NCI-H345 treated with DMSO at 0.1 percent for 48 hours (cell line): ENCODE results near the gene KANK4.
A peak's percentile ranks its signal among the peaks of the same experiment; 100 is the strongest.
"Not testable (repeated sequence)": the region's sequence is repeated elsewhere in the genome, so short reads cannot be mapped to it uniquely, and the experiment has no call there.

Experiments
- DNase-seq: peaks from one replicate; lab custom pipeline; 2025; ENCODE audit not compliant: unreplicated experiment; lab: John Stamatoyannopoulos, UW

Gene KANK4

DNA sequence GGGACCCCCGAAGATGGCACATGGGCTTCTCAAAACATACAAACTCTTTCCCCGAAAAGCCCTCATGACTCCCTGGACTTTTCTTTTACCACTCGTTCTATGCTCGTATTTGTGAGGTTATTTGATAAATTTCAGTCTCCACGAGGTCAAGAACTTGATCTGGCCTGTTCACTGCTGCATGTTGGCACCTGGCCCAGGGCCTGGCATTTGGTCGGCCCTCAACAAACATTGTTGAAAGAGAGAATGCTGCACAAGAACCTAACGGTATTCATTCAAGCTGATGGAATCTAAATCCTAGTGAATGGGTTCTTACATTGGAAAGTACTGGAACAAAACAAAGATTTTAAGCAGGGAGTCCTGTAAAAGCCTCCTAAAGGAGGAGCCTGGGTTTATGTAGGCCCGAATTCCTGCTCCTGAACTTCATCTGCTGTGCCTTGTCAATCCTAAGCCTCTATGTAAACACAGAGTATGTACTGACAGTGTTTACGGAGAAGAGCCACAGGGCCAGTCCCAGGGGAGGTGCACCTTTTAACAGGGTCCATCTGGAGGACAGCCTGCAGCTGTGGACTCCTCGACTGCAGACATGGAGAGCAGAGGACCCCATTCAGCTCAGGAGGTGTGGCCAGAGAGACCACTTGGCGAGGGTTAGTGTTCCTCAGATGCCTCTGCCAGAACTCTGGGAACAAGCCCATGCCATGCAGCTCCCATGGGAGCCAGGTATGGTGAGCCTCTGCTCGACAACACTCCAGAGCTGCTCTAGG lies 77.7 kb downstream of the KANK4 start:
- DNase-seq, result peak; percentile 32

DNA sequence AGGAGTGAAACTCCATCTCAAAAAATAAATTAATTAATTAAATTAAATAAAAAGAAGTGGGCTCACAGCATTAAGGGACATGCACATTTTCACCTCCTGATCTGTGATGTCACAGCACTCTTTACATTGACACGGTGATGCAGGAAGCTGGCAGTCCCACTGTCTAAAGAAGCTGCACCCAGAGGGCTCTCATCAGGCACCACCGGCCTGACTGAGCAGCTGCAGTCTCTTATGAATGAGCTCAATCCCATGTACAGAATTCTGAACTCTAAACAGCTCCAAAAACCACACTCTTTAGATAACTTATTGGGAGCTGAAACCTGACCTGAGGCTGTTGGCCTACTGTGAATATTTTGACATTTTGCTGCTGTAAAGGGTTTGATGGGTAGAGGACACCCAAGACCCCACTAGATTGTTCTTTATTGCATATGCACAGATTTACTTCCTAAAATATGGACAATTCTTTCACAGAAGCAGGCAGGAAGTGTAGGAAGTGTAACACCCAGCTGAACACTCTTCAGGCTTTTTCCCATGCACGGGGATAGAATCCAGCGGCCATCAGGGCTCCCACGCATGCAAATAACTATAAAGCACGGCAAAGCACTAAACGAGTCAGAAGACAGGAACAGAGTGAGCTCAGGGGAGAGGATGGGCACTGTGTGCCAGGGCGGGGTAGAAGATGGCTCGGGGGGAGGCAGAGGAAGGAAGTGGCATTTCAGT lies 78.4 kb downstream of the KANK4 start:
- no peak for DNase-seq

DNA sequence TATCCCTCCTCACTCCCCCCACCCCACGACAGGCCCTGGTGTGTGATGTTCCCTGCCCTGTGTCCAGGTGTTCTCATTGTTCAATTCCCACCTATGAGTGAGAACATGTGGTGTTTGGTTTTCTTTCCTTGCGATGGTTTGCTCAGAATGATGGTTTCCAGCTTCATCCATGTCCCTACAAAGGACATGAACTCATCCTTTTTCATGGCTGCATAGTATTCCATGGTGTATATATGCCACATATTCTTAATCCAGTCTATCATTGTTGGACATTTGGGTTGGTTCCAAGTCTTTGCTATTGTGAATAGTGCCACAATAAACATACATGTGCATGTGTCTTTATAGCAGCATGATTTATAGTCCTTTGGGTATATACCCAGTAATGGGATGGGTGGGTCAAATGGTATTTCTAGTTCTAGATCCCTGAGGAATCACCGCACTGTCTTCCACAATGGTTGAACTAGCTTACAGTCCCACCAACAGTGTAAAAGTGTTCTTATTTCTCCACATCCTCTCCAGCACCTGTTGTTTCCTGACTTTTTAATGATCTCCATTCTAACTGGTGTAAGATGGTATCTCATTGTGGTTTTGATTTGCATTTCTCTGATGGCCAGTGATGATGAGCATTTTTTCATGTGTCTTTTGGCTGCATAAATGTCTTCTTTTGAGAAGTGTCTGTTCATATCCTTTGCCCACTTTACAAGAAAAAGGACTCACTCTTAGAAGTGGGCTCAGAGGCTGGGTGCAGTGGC lies 79.4 kb downstream of the KANK4 start:
- not testable (repeated sequence) for DNase-seq

DNA sequence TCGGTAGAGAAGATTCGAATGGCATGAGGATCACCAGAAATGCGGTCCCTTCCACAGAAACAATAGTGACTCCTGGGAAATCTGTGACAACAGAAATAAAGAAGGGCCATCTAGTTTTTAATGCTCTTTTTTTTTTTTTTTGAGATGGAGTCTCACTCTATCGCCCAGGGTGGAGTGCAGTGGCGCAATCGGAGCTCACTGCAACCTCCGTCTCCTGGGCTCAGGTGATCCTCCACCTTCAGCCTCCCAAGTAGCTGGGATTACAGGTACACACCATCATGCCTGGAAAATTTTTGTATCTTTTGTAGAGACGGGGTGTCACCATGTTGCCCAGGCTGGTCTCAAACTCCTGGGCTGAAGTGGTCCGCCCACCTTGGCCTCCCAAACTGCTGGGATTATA lies 80.7 kb downstream of the KANK4 start:
- no peak for DNase-seq

DNA sequence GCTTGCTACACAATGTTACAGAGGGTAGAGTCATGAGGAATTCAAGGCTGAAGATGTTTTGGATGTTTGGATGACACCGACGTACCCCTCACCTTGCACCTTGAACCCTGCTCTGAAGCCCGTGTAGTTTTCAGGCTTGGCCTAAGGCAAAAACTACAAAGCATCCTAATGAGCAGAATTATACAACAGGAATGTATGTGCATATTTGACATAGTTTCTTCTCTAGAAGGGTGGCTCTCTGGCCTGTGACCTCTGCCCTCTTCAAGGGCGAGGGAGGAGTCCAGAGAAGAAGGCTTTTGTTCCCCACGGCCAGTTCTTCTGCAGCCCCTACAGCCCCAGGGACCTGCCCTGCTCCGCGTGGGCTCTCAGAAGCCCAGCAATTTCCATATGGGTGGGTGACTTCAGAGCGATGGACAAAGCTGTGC lies 81.3 kb downstream of the KANK4 start:
- no peak for DNase-seq

DNA sequence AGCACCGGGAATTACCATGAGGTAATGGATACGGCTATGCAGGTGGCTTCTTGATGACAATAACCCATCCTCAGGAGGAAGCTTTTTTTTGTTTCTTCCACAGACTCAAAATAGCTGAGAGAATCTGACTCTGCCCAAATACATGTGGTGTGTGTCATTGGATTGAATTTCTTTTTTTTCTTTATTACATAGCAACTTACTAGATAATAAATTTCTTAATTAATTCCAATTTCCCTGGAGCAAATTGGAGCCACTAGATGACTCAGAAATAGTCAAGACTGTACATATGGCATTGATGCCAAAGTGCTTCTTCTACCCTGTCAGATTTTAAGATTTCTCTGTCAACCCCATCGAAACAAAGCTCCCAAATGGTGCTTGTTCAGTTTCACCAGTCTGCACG lies 81.9 kb downstream of the KANK4 start:
- DNase-seq, result no peak

DNA sequence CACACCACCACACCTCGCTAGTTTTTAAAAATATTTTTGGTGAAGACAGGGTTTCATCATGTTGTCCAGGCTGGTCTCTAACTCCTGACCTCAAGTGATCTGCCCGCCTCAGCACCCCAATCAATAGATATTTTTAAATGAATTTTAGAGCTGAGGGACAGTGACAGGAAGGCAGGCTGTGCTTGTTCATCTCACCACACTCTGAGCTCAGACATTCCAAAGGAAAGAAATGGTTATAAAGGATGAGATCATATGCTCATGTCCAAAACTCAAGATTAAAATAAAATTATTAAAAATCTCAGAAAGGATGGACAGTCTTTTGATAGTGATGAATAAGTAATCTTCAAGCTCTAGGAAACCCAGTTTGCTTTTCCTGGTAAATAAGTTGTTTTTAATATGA lies 83.7 kb downstream of the KANK4 start:
- no peak for DNase-seq

DNA sequence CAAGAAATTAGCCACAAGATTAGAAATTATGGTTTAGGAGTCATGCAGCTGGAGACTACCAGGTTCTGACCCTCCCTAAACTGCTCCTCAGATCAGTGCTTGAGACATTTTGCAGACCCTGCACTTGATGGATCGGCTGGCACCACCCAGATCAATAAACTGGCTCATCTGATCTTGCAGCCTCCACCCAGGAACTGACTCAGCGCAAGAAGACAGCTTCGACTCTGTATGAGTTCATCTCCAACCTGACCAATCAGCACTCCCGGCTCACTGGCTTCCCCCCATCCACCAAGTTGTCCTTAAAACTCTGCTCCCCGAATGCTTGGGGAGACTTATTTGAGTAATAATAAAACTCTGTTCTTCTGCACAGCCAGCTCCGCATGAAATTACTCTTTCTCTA lies 84.5 kb downstream of the KANK4 start:
- DNase-seq, result no peak

DNA sequence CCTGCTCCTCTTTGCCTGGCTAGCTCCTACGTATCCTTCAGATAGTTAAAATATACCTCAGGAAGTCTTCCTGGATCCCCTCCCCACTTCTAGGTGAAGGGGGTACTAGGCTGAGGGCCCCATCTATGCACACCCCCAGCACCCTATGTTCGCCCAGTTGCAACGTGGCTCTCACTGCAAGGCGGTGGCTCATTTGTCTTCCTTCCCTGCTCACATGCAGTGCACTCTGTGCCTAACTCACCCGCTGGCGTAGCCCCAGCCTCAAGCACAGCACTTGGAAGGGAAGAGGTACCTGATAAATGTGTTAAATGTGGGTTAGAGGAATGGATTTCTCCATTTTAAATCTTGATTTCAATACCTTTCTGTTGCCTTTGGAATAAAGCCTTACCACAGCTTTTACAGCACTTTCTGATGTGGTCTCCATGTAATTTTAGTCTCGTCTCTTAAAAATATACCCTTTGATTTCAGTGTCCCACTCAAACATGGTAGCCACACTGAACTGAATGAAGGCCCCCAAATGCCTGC lies 85.2 kb downstream of the KANK4 start:
- DNase-seq, result no peak

DNA sequence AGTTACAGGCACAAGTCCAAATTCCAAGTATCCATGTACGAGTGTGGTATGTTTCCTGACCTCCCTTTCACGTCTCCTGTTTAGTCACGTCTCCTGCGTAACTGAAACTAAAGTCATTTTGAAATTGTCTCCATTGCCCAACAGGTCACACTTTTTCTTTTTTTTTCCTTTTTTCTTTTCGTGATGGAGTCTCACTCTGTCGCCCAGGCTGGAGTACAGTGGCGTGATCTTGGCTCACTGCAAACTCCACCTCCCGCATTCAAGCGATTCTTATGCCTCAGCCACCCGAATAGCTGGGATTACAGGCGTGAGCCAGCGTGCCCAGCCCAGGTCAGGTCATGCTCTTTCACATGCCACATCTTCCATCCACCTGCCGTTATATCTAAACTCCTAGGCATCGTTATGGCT lies 86.4 kb downstream of the KANK4 start:
- DNase-seq, result no peak

DNA sequence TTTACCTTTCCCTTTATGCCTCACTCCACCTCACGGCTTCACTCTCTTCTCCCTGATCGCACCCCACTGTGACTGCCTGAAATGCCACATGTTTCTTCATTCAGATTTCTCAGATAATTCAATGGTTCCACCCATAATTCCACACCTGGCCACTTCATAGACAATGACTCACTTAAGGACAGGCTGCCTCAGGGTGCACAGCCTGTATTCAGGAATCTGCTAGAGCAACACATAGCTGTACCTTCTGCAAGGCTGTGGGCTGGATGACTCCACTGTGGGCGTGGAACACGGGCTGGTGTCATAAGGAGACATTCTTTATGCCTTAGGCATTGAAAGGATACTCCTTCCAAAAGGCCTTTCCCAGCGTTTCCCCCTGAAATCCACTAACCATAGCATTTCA lies 88.5 kb downstream of the KANK4 start:
- peak; percentile 36 for DNase-seq

DNA sequence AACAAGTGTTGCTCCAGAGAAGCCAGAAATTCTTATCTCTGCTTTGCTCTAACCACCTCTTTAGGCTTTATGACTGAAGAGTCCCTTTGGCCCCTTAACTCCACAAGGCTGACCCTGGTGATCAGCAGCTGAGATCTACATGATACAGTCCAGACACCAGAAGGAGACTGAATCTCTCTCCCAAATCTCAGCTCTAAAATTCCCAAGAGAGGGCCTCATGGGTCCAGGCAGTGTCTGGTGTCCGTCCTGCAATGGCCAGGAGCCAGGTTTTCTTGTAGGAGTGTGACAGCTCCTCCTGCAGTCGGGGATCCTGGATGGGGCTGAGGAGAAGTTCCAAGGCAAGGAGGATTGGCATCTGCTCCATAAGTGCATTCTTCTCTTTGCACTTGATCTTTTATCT lies 89.3 kb downstream of the KANK4 start:
- DNase-seq, result no peak

DNA sequence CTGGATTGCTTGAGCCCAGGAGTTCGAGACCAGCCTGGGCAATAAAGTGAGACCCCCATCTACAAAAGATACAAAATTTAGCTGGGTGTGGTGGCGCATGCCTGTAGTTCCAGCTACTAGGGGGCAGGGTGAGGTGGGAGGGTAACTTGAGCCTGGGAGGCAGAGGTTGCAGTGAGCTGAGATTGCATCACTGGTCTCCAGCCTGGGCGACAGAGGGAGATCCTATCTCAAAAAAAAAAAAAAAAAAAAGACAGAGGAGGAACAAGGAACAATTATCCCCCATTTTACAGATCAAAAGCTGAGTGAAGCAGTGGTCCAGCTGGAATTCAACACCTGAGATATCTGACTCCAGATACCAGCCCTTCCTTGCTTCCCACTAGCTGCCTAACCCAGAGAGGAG lies 89.8 kb downstream of the KANK4 start:
- DNase-seq, result no peak

DNA sequence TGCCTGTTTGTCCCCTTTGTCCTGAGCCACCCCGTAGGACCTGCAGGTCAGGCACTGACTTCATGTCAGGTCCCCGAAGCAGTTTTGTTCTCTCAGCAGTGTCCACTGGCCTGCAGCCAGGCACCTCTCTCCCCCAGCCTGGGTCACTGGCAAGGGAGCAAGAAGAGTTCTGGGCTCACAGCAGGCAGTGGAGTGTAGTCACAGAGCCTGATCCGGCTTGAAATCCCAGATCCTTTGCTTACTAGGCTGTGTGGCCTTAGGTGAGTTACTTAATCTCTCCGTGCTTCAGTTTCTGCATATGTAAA lies 90.4 kb downstream of the KANK4 start:
- DNase-seq, result no peak

DNA sequence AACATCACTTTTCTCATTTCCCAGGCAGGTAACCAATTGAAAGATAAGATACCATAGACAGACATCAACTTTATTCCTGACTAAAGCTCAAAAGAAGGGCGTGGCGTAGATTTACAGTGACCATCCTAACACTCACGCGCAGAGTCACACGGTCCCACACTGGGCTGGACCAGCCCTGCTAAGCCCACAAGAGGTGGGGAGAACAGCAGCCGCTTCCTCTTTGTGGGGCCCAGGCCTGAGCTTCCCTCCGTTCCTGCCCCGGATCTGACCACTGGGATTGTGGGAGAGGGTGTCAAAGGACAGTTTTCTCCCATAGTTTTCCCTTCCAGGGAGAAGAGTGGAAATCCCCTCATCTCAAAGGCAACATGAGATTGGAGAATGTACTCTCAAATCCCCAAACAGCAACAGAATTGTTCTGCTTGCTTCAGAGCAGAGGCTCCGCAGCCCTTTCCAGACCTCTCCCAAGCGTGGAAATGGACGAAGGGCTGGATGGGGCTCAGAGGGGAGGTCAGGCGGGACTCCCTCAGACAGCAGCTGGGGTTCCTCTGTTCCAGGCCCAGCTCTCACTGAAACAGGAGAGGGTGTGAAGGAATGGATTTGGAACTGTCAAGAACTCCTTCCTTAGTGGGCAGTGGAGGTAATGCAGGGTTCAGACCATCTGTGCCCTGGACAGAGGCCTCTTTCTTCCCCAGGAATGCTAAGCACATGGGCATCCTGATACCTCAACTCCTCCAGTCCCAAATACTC lies 90.9 kb downstream of the KANK4 start:
- DNase-seq, result no peak

DNA sequence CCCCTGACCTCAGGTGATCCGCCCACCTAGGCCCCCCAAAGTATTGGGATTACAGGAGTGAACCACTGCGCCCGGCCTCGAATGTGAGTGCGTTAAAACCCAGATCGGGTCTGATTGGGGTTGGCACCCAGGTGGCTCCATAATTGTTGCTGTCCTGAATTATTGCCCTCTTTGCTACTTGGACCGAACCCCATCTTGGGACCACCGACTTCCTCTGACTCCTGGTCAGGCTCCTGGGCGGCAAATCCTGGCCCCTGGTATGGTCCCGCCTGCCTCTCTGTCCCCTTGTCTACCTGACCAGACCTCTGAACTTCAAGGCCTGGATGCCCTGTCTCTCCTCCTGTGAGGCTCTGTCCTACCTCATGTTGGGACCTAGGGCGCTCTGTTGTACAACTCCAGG lies 91.7 kb downstream of the KANK4 start:
- no peak for DNase-seq

DNA sequence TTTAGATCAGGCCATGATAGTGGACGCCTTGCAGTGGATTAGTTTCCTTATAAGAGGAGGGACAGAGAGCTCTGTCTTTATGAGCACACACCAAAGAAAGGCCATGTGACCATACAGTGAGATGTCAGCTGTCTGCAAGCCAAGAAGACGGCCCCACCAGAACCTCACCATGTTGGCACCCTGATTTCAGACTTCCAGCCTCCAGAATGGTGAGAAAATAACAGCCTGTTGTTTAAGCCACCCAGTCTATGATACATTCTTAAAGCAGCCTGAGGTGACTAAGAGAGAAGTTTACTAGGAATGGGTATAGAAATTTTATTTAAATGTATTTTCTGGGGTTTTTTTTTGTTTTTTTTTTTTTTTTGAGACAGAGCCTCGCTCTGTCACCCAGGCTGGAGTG lies 95.1 kb downstream of the KANK4 start:
- no peak for DNase-seq

DNA sequence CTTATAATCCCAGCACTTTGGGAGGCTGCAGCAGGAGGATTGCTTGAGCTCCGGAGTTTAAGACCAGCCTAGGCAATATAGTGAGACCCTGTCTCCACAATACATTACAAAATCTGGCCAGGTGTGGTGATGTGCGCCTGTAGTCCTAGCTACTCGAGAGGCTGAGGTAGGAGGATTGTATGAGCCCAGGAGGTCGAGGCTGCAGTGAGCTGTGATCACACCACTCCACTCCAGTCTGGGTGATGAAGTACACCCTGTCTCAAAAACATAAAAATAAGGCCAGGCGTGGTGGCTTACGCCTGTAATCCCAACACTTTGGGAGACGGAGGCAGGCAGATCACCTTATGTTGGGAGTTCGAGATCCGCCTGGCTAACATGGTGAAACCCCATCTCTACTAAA lies 96.9 kb downstream of the KANK4 start:
- no peak for DNase-seq

DNA sequence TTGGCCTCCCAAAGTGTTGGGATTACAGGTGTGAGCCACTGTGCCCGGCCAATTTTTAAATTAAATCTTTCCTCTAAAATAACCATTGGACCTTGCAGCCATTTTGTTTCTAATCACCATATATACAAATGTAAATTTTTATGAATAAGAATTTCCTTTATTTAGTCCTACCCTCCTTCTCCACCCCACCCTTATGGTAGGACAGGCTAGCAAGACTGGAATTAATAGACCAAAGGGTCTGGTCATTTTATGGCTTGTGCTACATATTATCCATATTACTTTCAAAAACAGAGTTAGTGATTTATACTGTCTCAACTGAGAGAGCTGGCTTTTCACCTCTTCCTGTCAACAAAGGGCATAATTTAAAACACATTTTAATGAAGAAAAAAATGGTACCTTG lies 98.1 kb downstream of the KANK4 start:
- no peak for DNase-seq

DNA sequence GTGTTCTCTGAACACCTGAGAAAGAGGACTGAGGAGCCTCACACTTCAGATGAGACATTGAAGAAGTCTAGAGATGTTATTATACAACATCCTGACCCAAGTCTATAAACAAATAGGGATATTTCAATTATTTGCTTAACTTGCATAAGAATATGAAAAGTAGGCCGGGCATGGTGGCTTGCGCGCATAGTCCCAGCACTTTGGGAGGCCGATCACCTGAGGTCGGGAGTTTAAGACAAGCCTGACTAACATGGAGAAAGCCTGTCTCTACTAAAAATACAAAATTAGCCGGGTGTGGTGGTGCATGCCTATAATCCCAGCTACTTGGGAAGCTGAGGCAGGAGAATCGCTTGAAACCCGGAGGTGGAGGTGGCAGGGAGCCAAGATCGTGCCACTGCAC lies 98.8 kb downstream of the KANK4 start:
- DNase-seq, result not testable (repeated sequence)

DNA sequence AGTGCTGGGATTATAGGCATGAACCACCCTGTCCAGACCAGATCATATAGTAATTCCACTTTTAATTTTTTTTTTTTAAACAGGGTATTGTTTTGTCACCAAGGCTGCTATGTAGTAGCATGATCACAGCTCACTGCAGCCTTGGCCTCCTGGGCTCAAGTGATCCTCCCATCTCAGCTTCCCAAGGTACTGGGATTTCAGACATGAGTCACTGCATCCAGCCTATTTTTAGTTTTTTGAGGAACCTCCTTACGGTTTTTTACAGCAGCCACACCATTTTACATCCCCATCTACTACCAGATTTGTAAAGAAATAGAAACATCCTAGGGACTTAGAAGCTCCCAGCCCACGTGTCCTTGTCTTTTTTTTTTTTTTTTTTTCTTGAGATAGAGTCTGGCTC lies 100.6 kb downstream of the KANK4 start:
- DNase-seq, result no peak
